ENCODE results near the gene P2RX3. TPM values are rescaled to one million over a fixed set of nuclear protein-coding genes. Genes with fewer than 3 reads are reported as not detected.

Gene P2RX3
- total and polyA plus RNA-seq, 10 of the 15 experiments (the other 5 are each of a cell fraction or from before 2014, with no cell fraction given): 0.05 to 0.12 TPM; not detected in 8

- BruUV-seq (replicated peaks): TSS peak; percentile 29
- ChIA-PET CTCF (no interaction called here), SMC1A (ENCODE audit: uncharacterized antibody, unreplicated experiment) (interaction anchor here (0.6 kb wide), 1 partner anchor 468 kb away, joined by 3 read pairs; no protein-coding TSS in a partner anchor), POLR2A (interaction anchor here (0.5 kb wide), 1 partner anchor 388 kb away, joined by 3 read pairs; no protein-coding TSS in a partner anchor), RAD21 (ENCODE audit: unreplicated experiment) (no interaction called here)
- WGBS (ENCODE audit: insufficient coverage, insufficient replicate concordance, low lambda C conversion rate, missing lambda C conversion rate): 85% methylated on average over 24 of the region's 24 CpGs
- DNase-seq (ENCODE audit: low read depth, low spot score) (no peak), FAIRE-seq (no peak), ATAC-seq (no peak)
- Histone ChIP-seq H3K27me3 (replicated peaks in 1 of 2; ENCODE audit: control insufficient read depth in 2 of 2, insufficient read depth in 2 of 2, low read length in 1 of 2) (no peaks in the 10 kb centered on the region), H3K4me2 (ENCODE audit: control insufficient read depth, insufficient read depth) (no peak overlapping the region), H4K20me1 (ENCODE audit: control insufficient read depth, insufficient read depth) (no peaks in the 10 kb centered on the region), H3K9me3 (replicated peaks; ENCODE audit: control insufficient read depth, insufficient read depth, low read length) (no peaks in the 10 kb centered on the region), H3K4me1 (ENCODE audit: control insufficient read depth, insufficient read depth, low read length) (peaks cover 5% of the 10 kb centered on the region), H3K79me2 (ENCODE audit: control insufficient read depth, insufficient read depth, low read length) (no peaks in the 10 kb centered on the region), H2AFZ (ENCODE audit: control insufficient read depth, low read depth, low read length) (no peak overlapping the region), H3K9ac (ENCODE audit: control insufficient read depth, insufficient read depth, low read length) (no peak overlapping the region), H3K27ac (ENCODE audit: control insufficient read depth, insufficient read depth) (no peak overlapping the region), H3K4me3 (no peak overlapping the region), H3K36me3 (ENCODE audit: control insufficient read depth in 2 of 2, insufficient read depth in 2 of 2, low read length in 1 of 2) (peaks cover 0 to 1% of the 10 kb centered on the region in 2 experiments; a peak in 1 of 4 replicates)
- intact Hi-C loops (cut with micrococcal nuclease; ENCODE audit: unreplicated experiment) (no loop called here), in situ Hi-C loops (cut with MboI) (no loop called here)
- TF ChIP-seq RCOR1 (conservative IDR thresholded peaks at IDR 0.05; ENCODE audit: low read depth, low read length) (no peak), EGR1 (IDR thresholded peaks at IDR 0.05; ENCODE audit: borderline replicate concordance in 1 of 2, low read depth in 2 of 2, low read length in 2 of 2) (no peak), CTCF (IDR thresholded peaks at IDR 0.05 in 2 of 3, conservative IDR thresholded peaks at IDR 0.05 in 1 of 3; ENCODE audit: control insufficient read depth in 2 of 3, extremely low read depth in 1 of 3, insufficient read depth in 1 of 3, low read depth in 3 of 3, low read length in 3 of 3) (no peak), MEF2B (IDR thresholded peaks at IDR 0.05; ENCODE audit: partially characterized antibody, poor library complexity, severe bottlenecking) (no peak), PAX8 (IDR thresholded peaks at IDR 0.05) (no peak), ASH2L (IDR thresholded peaks at IDR 0.05; ENCODE audit: borderline replicate concordance, low read depth) (no peak), HDGF (IDR thresholded peaks at IDR 0.05) (no peak), CBX5 (IDR thresholded peaks at IDR 0.05; ENCODE audit: low read depth) (no peak), NR2C2 (IDR thresholded peaks at IDR 0.05; ENCODE audit: borderline replicate concordance, control insufficient read depth, insufficient read length, low read depth) (no peak), USF2 (IDR thresholded peaks at IDR 0.05; ENCODE audit: borderline replicate concordance, low read depth, low read length) (no peak), FOS (IDR thresholded peaks at IDR 0.05; ENCODE audit: borderline replicate concordance, extremely low read depth, insufficient read length) (no peak), ETV6 (conservative IDR thresholded peaks at IDR 0.05 in 1 of 2, IDR thresholded peaks at IDR 0.05 in 1 of 2; ENCODE audit: borderline replicate concordance in 1 of 2, low read depth in 1 of 2) (no peak)
- TF ChIP-seq, protein P1, sequence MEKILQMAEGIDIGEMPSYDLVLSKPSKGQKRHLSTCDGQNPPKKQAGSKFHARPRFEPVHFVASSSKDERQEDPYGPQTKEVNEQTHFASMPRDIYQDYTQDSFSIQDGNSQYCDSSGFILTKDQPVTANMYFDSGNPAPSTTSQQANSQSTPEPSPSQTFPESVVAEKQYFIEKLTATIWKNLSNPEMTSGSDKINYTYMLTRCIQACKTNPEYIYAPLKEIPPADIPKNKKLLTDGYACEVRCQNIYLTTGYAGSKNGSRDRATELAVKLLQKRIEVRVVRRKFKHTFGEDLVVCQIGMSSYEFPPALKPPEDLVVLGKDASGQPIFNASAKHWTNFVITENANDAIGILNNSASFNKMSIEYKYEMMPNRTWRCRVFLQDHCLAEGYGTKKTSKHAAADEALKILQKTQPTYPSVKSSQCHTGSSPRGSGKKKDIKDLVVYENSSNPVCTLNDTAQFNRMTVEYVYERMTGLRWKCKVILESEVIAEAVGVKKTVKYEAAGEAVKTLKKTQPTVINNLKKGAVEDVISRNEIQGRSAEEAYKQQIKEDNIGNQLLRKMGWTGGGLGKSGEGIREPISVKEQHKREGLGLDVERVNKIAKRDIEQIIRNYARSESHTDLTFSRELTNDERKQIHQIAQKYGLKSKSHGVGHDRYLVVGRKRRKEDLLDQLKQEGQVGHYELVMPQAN (conservative IDR thresholded peaks at IDR 0.05): no peak
- TF ChIP-seq, protein P2, sequence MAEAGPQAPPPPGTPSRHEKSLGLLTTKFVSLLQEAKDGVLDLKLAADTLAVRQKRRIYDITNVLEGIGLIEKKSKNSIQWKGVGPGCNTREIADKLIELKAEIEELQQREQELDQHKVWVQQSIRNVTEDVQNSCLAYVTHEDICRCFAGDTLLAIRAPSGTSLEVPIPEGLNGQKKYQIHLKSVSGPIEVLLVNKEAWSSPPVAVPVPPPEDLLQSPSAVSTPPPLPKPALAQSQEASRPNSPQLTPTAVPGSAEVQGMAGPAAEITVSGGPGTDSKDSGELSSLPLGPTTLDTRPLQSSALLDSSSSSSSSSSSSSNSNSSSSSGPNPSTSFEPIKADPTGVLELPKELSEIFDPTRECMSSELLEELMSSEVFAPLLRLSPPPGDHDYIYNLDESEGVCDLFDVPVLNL (IDR thresholded peaks at IDR 0.05; ENCODE audit: low read depth, low read length): no peak
These were observed 28.8 kb upstream of the P2RX3 start for GRCh38 chr11:57309106-57310059.
